ENCODE results near the gene EPB42. TPM values are rescaled to one million over a fixed set of nuclear protein-coding genes. Genes with fewer than 3 reads are reported as not detected.

The EPB42 gene
- polyA plus RNA-seq, 1 of the 3 experiments (the other 2 are of a cell fraction) = not detected

- POLR2A ChIA-PET = no interaction called here
Observed at GRCh38 chr15:43256341-43256740, 35.5 kb upstream of the EPB42 start.

More at GRCh38 chr15:43256341-43256740, 35.5 kb upstream of the EPB42 start:
- peaks cover 23% of the 10 kb centered on the region; the same call in 1 of the 2 replicates for H3K27me3 ChIP-seq (ENCODE audit: insufficient read depth)
- no peak overlapping the region for H3K4me2 ChIP-seq
- no peaks in the 10 kb centered on the region for H3K79me2 ChIP-seq (ENCODE audit: insufficient read depth)
- no peak for DNase-seq
- no peak overlapping the region for H3K9ac ChIP-seq
- H3K4me3 ChIP-seq (ENCODE audit: low read depth in 2 of 2, low read length in 1 of 2) = no peak overlapping the region
- no peaks in the 10 kb centered on the region for H3K36me3 ChIP-seq (replicated peaks in 1 of 2; ENCODE audit: control insufficient read depth in 1 of 2, insufficient read depth in 2 of 2, low read length in 1 of 2)
- H3K27ac ChIP-seq (ENCODE audit: low read depth in 2 of 2, low read length in 1 of 2) = no peak overlapping the region
- no peaks in the 10 kb centered on the region for H3K9me2 ChIP-seq
- no peak overlapping the region for H2AFZ ChIP-seq (ENCODE audit: low read depth)
- 32% methylated on average over 5 of the region's 7 CpGs for WGBS (ENCODE audit: low lambda C conversion rate)
- no peaks in the 10 kb centered on the region for H4K20me1 ChIP-seq (ENCODE audit: insufficient read depth)
- CTCF ChIA-PET = interaction anchor here (0.9 to 4.5 kb wide), 4 partner anchors 9 to 31 kb away, joined by 3 to 18 read pairs (median 6); partner anchors contain the start of gene TGM5
- H3K4me1 ChIP-seq (ENCODE audit: control insufficient read depth in 1 of 2, insufficient read depth in 2 of 2, low read depth in 1 of 2, low read length in 1 of 2) = no peaks in the 10 kb centered on the region; a peak in 1 of 4 replicates
- no peaks in the 10 kb centered on the region for H3F3A ChIP-seq (replicated peaks; ENCODE audit: insufficient read depth)
- TF ChIP-seq ZBTB33 (IDR thresholded peaks at IDR 0.05; ENCODE audit: borderline replicate concordance, low read depth) = no peak
- no peak for TF ChIP-seq TCF12 (IDR thresholded peaks at IDR 0.05)
- TF ChIP-seq SIN3A (IDR thresholded peaks at IDR 0.05; ENCODE audit: borderline replicate concordance, low read depth, low read length) = no peak
- no peak for TF ChIP-seq ELF1 (IDR thresholded peaks at IDR 0.05)
- TF ChIP-seq GATA2 (CRISPR knock-in tag; IDR thresholded peaks at IDR 0.05) = no peak
- no peak for TF ChIP-seq RFX5 (IDR thresholded peaks at IDR 0.05; ENCODE audit: low read length)
- TF ChIP-seq RAD21 (IDR thresholded peaks at IDR 0.05; ENCODE audit: low read length) = no peak
- TF ChIP-seq USF2 (IDR thresholded peaks at IDR 0.05; ENCODE audit: borderline replicate concordance, low read depth, low read length) = no peak
- no peak for TF ChIP-seq TAF1 (IDR thresholded peaks at IDR 0.05; ENCODE audit: borderline replicate concordance, low read depth, low read length)
- no peak for TF ChIP-seq REST (IDR thresholded peaks at IDR 0.05; ENCODE audit: low read depth, low read length)
- no peak for TF ChIP-seq EP300 (IDR thresholded peaks at IDR 0.05; ENCODE audit: borderline replicate concordance in 1 of 2, low read depth in 1 of 2, low read length in 1 of 2)
- TF ChIP-seq MAX (IDR thresholded peaks at IDR 0.05; ENCODE audit: low read depth) = no peak
- no peak for TF ChIP-seq FOSL2 (IDR thresholded peaks at IDR 0.05; ENCODE audit: borderline replicate concordance, low read depth)
- TF ChIP-seq FOXM1 (IDR thresholded peaks at IDR 0.05; ENCODE audit: low read depth) = no peak
- TF ChIP-seq IRF3 (IDR thresholded peaks at IDR 0.05; ENCODE audit: low read depth, low read length) = no peak
- no peaks in the 10 kb centered on the region for H3K9me3 ChIP-seq
